ENCODE measurements around the gene KNSTRN.

Gene KNSTRN

GRCh38 chr15:40439461-40439959, 57.0 kb downstream of the KNSTRN start:
- DNase-seq (ENCODE audit: low read depth) = no peak
- H3K4me3 ChIP-seq (ENCODE audit: low read length) = peak overlapping the region; percentile 68
- TF ChIP-seq, protein P1, sequence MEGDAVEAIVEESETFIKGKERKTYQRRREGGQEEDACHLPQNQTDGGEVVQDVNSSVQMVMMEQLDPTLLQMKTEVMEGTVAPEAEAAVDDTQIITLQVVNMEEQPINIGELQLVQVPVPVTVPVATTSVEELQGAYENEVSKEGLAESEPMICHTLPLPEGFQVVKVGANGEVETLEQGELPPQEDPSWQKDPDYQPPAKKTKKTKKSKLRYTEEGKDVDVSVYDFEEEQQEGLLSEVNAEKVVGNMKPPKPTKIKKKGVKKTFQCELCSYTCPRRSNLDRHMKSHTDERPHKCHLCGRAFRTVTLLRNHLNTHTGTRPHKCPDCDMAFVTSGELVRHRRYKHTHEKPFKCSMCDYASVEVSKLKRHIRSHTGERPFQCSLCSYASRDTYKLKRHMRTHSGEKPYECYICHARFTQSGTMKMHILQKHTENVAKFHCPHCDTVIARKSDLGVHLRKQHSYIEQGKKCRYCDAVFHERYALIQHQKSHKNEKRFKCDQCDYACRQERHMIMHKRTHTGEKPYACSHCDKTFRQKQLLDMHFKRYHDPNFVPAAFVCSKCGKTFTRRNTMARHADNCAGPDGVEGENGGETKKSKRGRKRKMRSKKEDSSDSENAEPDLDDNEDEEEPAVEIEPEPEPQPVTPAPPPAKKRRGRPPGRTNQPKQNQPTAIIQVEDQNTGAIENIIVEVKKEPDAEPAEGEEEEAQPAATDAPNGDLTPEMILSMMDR (conservative IDR thresholded peaks at IDR 0.05; ENCODE audit: low read length) = no peak

- H3K4me3 ChIP-seq (ENCODE audit: low read length) = peak overlapping the region; percentile 68
- TF ChIP-seq, protein P1 (conservative IDR thresholded peaks at IDR 0.05; ENCODE audit: low read length) = no peak
- no peak for DNase-seq (ENCODE audit: low read depth)
These were observed 57.6 kb downstream of the KNSTRN start for GRCh38 chr15:40439960-40440742.

DNA sequence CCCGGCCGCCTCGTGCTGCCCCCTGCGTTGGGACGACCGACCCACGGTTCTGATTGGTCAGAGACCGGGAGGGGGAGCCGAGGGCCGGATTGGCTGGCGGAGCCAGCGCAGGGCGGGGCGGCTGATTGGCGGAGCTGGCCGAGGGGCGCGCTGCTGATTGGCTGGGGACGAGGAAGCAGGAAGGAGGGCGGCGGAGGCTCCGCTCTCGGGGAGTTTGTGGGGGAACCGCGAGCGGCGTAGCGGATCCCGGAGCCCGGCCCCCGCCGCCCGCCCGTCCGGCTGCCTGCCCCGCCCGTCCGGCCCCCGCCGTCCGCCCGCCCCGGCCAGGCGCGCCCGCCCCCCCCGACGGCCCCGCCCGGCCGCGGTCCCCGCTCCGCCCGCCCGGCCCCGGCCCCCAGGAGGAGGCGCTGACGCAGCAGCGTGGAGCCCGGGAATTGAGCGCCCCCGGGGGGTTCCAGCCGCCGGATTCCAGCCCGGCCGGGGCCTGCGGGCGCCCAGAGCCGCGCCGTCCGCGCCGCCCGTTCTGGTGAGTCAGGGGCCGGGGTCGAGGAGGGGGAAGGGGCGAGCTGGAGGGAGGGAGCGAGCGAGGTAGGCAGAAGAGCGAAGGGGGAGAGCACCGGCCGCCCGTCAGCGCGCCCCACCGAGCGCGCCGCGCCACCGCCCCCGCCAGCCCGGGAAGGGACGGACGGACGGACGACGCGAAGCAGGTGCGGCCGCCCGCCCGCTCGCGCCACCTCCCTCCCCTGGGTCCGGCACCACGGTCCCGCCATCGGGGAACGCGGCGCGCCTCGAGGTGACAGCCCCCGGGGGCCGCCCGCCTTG, 58.4 kb downstream of the KNSTRN start, which contains the start of gene BAHD1:
BAHD1 (plus strand) TSS at position 211 of the 822 bp plus-strand sequence. CDS start 17,512 bp downstream, outside the sequence.
- H3K4me3 ChIP-seq (ENCODE audit: low read length) = peak within 1 kb of the TSS; percentile 68
- peak; percentile 93 for DNase-seq (ENCODE audit: low read depth)
- TF ChIP-seq, protein P1 (conservative IDR thresholded peaks at IDR 0.05; ENCODE audit: low read length) = 0 out of 2 replicates have a peak, but pooled peaks have one; percentile 2

DNA sequence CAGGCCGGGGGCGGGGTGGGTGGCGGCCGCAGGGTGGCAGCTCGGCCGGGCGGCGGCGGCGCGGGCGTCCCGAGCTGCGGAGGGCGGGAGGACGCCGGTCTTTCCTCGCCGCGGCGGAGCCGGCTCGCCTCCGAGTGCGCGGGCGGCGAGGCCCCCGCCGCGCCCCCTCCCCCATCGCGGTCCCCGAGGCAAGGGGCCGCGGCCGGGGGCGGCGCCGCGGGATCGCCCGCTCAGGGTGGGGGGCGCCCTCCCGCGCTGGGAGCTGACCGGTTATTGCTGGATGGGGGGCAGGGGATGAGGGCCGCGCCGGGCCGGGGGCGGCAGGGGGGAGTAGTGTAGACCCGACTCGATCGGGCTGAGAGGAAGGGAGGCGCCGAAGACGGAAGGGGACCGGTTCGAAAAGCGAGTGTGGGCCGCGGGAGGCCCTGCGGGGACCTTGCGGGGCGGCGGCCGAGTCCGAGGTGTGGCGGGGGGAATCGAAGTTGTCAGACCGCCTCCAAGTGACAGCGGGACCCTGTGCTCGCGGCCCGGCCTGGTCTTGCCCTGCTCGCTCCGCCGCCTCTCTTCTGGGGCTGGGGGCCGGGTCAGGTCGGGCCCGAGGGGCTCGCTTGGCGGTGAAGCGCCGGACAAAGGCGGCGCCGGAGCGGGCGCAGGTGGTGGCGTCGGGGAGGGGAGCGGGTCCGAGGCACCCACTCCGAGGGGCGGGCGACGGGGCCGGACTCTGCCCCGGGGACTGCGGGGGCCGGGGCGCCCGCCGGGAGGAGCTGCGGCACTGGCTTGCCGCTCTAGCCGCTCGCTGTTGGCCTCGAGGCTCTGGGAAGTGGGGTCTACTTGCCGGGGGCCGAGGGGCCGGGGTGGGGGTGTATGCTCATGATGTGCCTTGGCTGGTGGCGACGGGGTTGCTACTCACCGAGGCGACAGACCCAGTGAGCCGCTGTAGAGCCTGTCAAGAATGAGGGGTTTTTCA, 59.3 kb downstream of the KNSTRN start:
- H3K4me3 ChIP-seq (ENCODE audit: low read length) = peak overlapping the region; percentile 68
- no peak for DNase-seq (ENCODE audit: low read depth)
- TF ChIP-seq, protein P1 (conservative IDR thresholded peaks at IDR 0.05; ENCODE audit: low read length) = no peak

GRCh38 chr15:40443255-40443654, 60.7 kb downstream of the KNSTRN start:
- no peak overlapping the region; the same call in 1 of the 2 replicates for H3K4me3 ChIP-seq (ENCODE audit: low read length)
- no peak for DNase-seq (ENCODE audit: low read depth)
- TF ChIP-seq, protein P1 (conservative IDR thresholded peaks at IDR 0.05; ENCODE audit: low read length) = no peak

DNA sequence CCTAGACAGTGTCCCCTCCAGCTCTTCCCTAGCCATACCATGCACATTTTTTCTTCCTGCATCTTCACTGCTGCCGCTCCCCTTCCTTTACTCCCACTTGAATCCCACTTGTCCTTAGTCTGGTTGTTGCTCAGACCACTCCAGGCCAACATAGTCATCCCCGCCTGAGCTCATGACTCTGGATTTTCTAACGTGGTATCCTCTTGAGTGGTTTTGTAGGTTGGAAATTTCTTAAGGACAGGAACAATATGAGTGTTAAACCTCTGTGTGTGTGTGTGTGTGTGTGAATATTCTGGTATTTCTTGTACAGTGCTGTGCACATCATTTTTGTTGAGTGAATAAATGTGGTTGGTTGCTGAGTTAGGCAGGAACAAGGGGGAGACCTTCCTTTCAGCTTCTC, 61.3 kb downstream of the KNSTRN start:
- DNase-seq (ENCODE audit: low read depth) = no peak
- no peak overlapping the region for H3K4me3 ChIP-seq (ENCODE audit: low read length)
- TF ChIP-seq, protein P1 (conservative IDR thresholded peaks at IDR 0.05; ENCODE audit: low read length) = no peak
